Endothelial cell of umbilical vein (primary cell): ENCODE measurements around the gene MPHOSPH8. TPM values are rescaled to one million over a fixed set of nuclear protein-coding genes. Genes with fewer than 3 reads are reported as not detected.

Source experiments
- BruUV-seq: library from RNA; stranded (reverse); fragments of 400-500 nt; replicated peaks from 2 replicates; lab custom pipeline; 2021; lab: Mats Ljungman, UMichigan
- CTCF ChIA-PET: fragments of 300-600, 350-600 bp; sonication (Branson Sonifier 250); formaldehyde crosslinking; loops from one replicate; lab custom pipeline; 2021; ENCODE audit warnings: antibody characterized with exemption, inconsistent platforms; lab: Charles Lee
- POLR2A ChIA-PET: fragments of 300-600, 350-600 bp; sonication (Branson Sonifier 250); formaldehyde crosslinking; loops from one replicate; lab custom pipeline; 2021; ENCODE audit warnings: antibody characterized with exemption, inconsistent platforms; lab: Charles Lee
- DNase-seq: peaks from one replicate; pipeline ENCODE4 v3.0.0-alpha.2; 2011; ENCODE audit warnings: low read depth, low spot score
- FAIRE-seq: peaks from 2 replicates; lab custom pipeline; 2011; peaks lifted over from hg19 to GRCh38; lab: Jason Lieb, UNC
- H2AFZ ChIP-seq: 2 replicates; pipeline ENCODE4 v1.6.0; 2012; ENCODE audit warnings: low read depth, low read length, control low read depth, inconsistent platforms
- H3K27ac ChIP-seq: 2 replicates; pipeline ENCODE4 v1.5.1; 2011; ENCODE audit warnings: low read depth, mild to moderate bottlenecking, control low read depth, low read length, moderate library complexity; ENCODE audit not compliant: insufficient read depth
- H3K27me3 ChIP-seq, 2 experiments: 2 replicates each; pipeline versions ENCODE4 v1.6.0 to v1.6.1; 2011; ENCODE audit warnings: low read length in 2 of 2, mixed read lengths in 1 of 2; ENCODE audit not compliant: control insufficient read depth in 2 of 2, insufficient read depth in 2 of 2
- H3K36me3 ChIP-seq, 2 experiments: 2 replicates in 1 of 2; 3 replicates in 1 of 2; pipeline ENCODE4 v1.5.1; 2011; ENCODE audit warnings: low read length in 2 of 2, mild to moderate bottlenecking in 1 of 2, moderate library complexity in 1 of 2; ENCODE audit not compliant: control insufficient read depth in 2 of 2, insufficient read depth in 2 of 2; ENCODE audit errors: extremely low read depth in 1 of 2
- H3K4me1 ChIP-seq: 3 replicates; pipeline ENCODE4 v1.5.1; 2011; ENCODE audit warnings: mild to moderate bottlenecking, low read length; ENCODE audit not compliant: control insufficient read depth, insufficient read depth; ENCODE audit errors: extremely low read depth
- H3K4me2 ChIP-seq: 2 replicates; pipeline ENCODE4 v1.6.1; 2011; ENCODE audit warnings: low read length, control low read depth, mixed read lengths; ENCODE audit not compliant: insufficient read depth
- H3K4me3 ChIP-seq, 3 experiments: fragments of 200-600 bp in 1 of 3; sonication (generic), shearing (Covaris generic) in 1 of 3; replicated peaks in 1 of 3; 2 replicates each; pipeline ENCODE4 v1.5.1; 2011 to 2016; ENCODE audit warnings: control low read depth in 3 of 3, low read length in 3 of 3, mild to moderate bottlenecking in 2 of 3, inconsistent platforms in 1 of 3, low read depth in 1 of 3, moderate library complexity in 1 of 3; ENCODE audit not compliant: insufficient read depth in 1 of 3
- H3K79me2 ChIP-seq: 2 replicates; pipeline ENCODE4 v1.6.0; 2012; ENCODE audit warnings: low read length, inconsistent platforms; ENCODE audit not compliant: control insufficient read depth, insufficient read depth
- H3K9ac ChIP-seq: replicated peaks from 2 replicates; pipeline ENCODE3; 2011; ENCODE audit warnings: low read length, control low read depth; ENCODE audit not compliant: insufficient read depth; ENCODE audit errors: extremely low read depth
- H3K9me1 ChIP-seq: replicated peaks from 3 replicates; pipeline ENCODE4 v1.6.0; 2011; ENCODE audit warnings: mild to moderate bottlenecking, low read length; ENCODE audit not compliant: control insufficient read depth, insufficient read depth; ENCODE audit errors: extremely low read depth
- H3K9me3 ChIP-seq: replicated peaks from 2 replicates; pipeline ENCODE4 v1.5.1; 2012; ENCODE audit warnings: low read length, inconsistent platforms; ENCODE audit not compliant: control insufficient read depth, insufficient read depth
- H4K20me1 ChIP-seq: replicated peaks from 2 replicates; pipeline ENCODE3; 2011; ENCODE audit warnings: mild to moderate bottlenecking, low read length; ENCODE audit not compliant: control insufficient read depth, insufficient read depth; ENCODE audit errors: extremely low read depth
- CTCF ChIP-seq, 2 donors: IDR thresholded peaks; 1 replicate in 1 of 2; 2 replicates in 1 of 2; pipeline ENCODE4 v1.5.1; 2011; ENCODE audit warnings: low read length in 2 of 2, mild to moderate bottlenecking in 2 of 2, moderate library complexity in 2 of 2, control low read depth in 1 of 2, inconsistent platforms in 1 of 2, low read depth in 1 of 2; ENCODE audit not compliant: insufficient read depth in 1 of 2; ENCODE audit errors: extremely low read depth in 1 of 2
- EZH2 ChIP-seq: IDR thresholded peaks from 2 replicates; pipeline ENCODE4 v1.6.1; 2012; ENCODE audit warnings: borderline replicate concordance, low read depth, mild to moderate bottlenecking, moderate library complexity, low read length, inconsistent platforms; ENCODE audit not compliant: severe bottlenecking
- FOS ChIP-seq: IDR thresholded peaks from 2 replicates; pipeline ENCODE4 v1.6.1; 2011; ENCODE audit warnings: mild to moderate bottlenecking, low read length, moderate library complexity, borderline replicate concordance; ENCODE audit not compliant: insufficient read depth
- GATA2 ChIP-seq: IDR thresholded peaks from 2 replicates; pipeline ENCODE4 v1.7.0; 2011; ENCODE audit warnings: low read depth, mild to moderate bottlenecking, moderate library complexity, mixed read lengths, low read length; ENCODE audit not compliant: insufficient read length, insufficient read depth
- JUN ChIP-seq: IDR thresholded peaks from 2 replicates; pipeline ENCODE4 v1.6.1; 2011; ENCODE audit warnings: borderline replicate concordance, low read depth; ENCODE audit not compliant: insufficient read length, insufficient read depth
- MAX ChIP-seq: IDR thresholded peaks from 2 replicates; pipeline ENCODE4 v1.6.1; 2011; ENCODE audit not compliant: insufficient read depth, insufficient read length
- MYC ChIP-seq: IDR thresholded peaks from one replicate; pipeline ENCODE4 v1.6.1; 2011; ENCODE audit warnings: mild to moderate bottlenecking, low read depth, low read length
- POLR2A ChIP-seq: IDR thresholded peaks from 2 replicates; pipeline ENCODE4 v1.6.1; 2012; ENCODE audit warnings: low read depth, mild to moderate bottlenecking, control low read depth, low read length
- POLR2AphosphoS5 ChIP-seq: IDR thresholded peaks from 2 replicates; pipeline ENCODE4 v1.6.1; 2012; ENCODE audit warnings: low read depth, mild to moderate bottlenecking, control low read depth, low read length, moderate library complexity; ENCODE audit not compliant: insufficient read depth
- dilution Hi-C: fragments of 300-500 bp; cut with MboI; formaldehyde crosslinking; loops from one replicate; pipeline ENCODE4 v1.15.0; 2019; ENCODE audit warnings: low sequenced_read_pairs; ENCODE audit not compliant: extremely low pct_ligation_motif_present
- intact Hi-C: fragments of 100-400 bp; cut with micrococcal nuclease; formaldehyde crosslinking; loops from one replicate; pipeline ENCODE4 v1.10.0; 2022
- polyA plus RNA-seq, 4 experiments: library from polyadenylated mRNA; depleted of rRNA in 3 of 4; stranded (reverse) in 3 of 4; unstranded in 1 of 4; fragments of >200 nt; gene quantifications; 2 replicates each; pipeline versions ENCODE4 v1.2.1 to v1.2.3, GENCODE V29; 2011 to 2012; ENCODE audit warnings: missing spikeins in 1 of 4
- total RNA-seq: library from RNA; stranded (reverse); gene quantifications from 2 replicates; pipeline ENCODE4 v1.2.3, GENCODE V29; 2021

Gene MPHOSPH8
- total and polyA plus RNA-seq, 2 donors (not counting 3 experiments of a cell fraction or from before 2014, with no cell fraction given) = 16.2 to 31.5 TPM

GRCh38 chr13:19650742-19651141, 17.3 kb downstream of the MPHOSPH8 start:
- Histone ChIP-seq H3K9ac (no peak overlapping the region), H3K4me1 (no peaks in the 10 kb centered on the region), H3K9me3 (no peaks in the 10 kb centered on the region), H3K79me2 (no peaks in the 10 kb centered on the region), H2AFZ (no peak overlapping the region), H3K9me1 (no peaks in the 10 kb centered on the region), H4K20me1 (no peaks in the 10 kb centered on the region), H3K27ac (no peak overlapping the region), H3K4me2 (no peak overlapping the region), H3K4me3 (no peak overlapping the region), H3K27me3 (no peaks in the 10 kb centered on the region), H3K36me3 (peaks cover 6 to 7% of the 10 kb centered on the region in 2 experiments)
- CTCF ChIA-PET = no interaction called here
- POLR2A ChIA-PET = no interaction called here
- TF ChIP-seq MAX = no peak
- TF ChIP-seq FOS = no peak
- no peak for TF ChIP-seq MYC
- no peak for TF ChIP-seq CTCF (IDR thresholded peaks at IDR 0.05; ENCODE audit: extremely low read depth in 1 of 2, insufficient read depth in 1 of 2, low read depth in 1 of 2, low read length in 2 of 2)
- TF ChIP-seq EZH2 = no peak
- no peak for TF ChIP-seq POLR2AphosphoS5
- TF ChIP-seq POLR2A = no peak
- no peak for TF ChIP-seq JUN
- no peak for TF ChIP-seq GATA2
- no TSS peak for BruUV-seq
- no peak for DNase-seq
- dilution Hi-C loops = no loop called here
- intact Hi-C loops = no loop called here
- FAIRE-seq = no peak
